Measurements from ENCODE around the gene SUCLA2. TPM values are rescaled to one million over a fixed set of nuclear protein-coding genes. Genes with fewer than 3 reads are reported as not detected.

SUCLA2 gene
- total and polyA plus RNA-seq, 9 of the 15 experiments (the other 6 are each of a cell fraction or from before 2014, with no cell fraction given): 23.3 to 52.9 (median 35.8) TPM

- no peak for TF ChIP-seq NR2F6 (CRISPR knock-in tag; IDR thresholded peaks at IDR 0.05)
- TF ChIP-seq RBM39 (optimal IDR thresholded peaks at IDR 0.05; ENCODE audit: low read depth, low read length): no peak
- no peak for TF ChIP-seq BCOR (IDR thresholded peaks at IDR 0.05)
- no peak for TF ChIP-seq WHSC1 (IDR thresholded peaks at IDR 0.05; ENCODE audit: low read length)
- no peak for TF ChIP-seq ZNF165 (CRISPR knock-in tag; IDR thresholded peaks at IDR 0.05; ENCODE audit: borderline replicate concordance)
- TF ChIP-seq HSF4 (CRISPR knock-in tag; IDR thresholded peaks at IDR 0.05; ENCODE audit: borderline replicate concordance): no peak
- TF ChIP-seq PPARD (CRISPR knock-in tag; IDR thresholded peaks at IDR 0.05): no peak
- TF ChIP-seq TFAP4 (CRISPR knock-in tag; IDR thresholded peaks at IDR 0.05; ENCODE audit: borderline replicate concordance): peak; percentile 99
- peak; percentile 9; the same call in 1 of the 2 replicates for TF ChIP-seq ZNF384 (IDR thresholded peaks at IDR 0.05; ENCODE audit: low read depth, low read length)
- TF ChIP-seq MCM2 (IDR thresholded peaks at IDR 0.05; ENCODE audit: low read depth): no peak
- no peak for TF ChIP-seq PTTG1 (tag; IDR thresholded peaks at IDR 0.05; ENCODE audit: low read depth)
- TF ChIP-seq E2F8 (IDR thresholded peaks at IDR 0.05; ENCODE audit: low read depth, partially characterized antibody): peak; percentile 70
- TF ChIP-seq ZNF408 (CRISPR knock-in tag; IDR thresholded peaks at IDR 0.05; ENCODE audit: low read depth): no peak
- TF ChIP-seq RFX1 (IDR thresholded peaks at IDR 0.05): no peak
- no peak for TF ChIP-seq EHMT2 (IDR thresholded peaks at IDR 0.05)
- no peak for TF ChIP-seq ZNF324 (CRISPR knock-in tag; IDR thresholded peaks at IDR 0.05)
- TF ChIP-seq HMGXB4 (CRISPR knock-in tag; IDR thresholded peaks at IDR 0.05): no peak
- TF ChIP-seq E2F5 (CRISPR knock-in tag; IDR thresholded peaks at IDR 0.05): 0 out of 2 replicates have a peak, but pooled peaks have one; percentile 56
- TF ChIP-seq PCBP1 (IDR thresholded peaks at IDR 0.05; ENCODE audit: low read depth, low read length, poor library complexity, severe bottlenecking): no peak
These were observed 36.5 kb upstream of the SUCLA2 start, which contains the start of gene NUDT15 (continued) for GRCh38 chr13:48037346-48038173.

Measured in K562 (cell line).